ENCODE measurements around the gene CDK5R2. TPM values are rescaled to one million over a fixed set of nuclear protein-coding genes. Genes with fewer than 3 reads are reported as not detected.

CDK5R2 gene
- polyA plus RNA-seq, 1 donor from 2014 or later, result 2.0 TPM

GRCh38 chr2:218988164-218988563, 28.7 kb downstream of the CDK5R2 start:
- Histone ChIP-seq H3F3A (ENCODE audit: insufficient read depth, low read length, poor library complexity, severe bottlenecking) (no peaks in the 10 kb centered on the region), H3K4me2 (ENCODE audit: low read length) (no peak overlapping the region), H3K36me3 (ENCODE audit: insufficient read depth, low read length) (no peaks in the 10 kb centered on the region), H3K9ac (ENCODE audit: low read length) (no peak overlapping the region), H3K4me3 (ENCODE audit: low read length) (no peak overlapping the region), H3K27me3 (ENCODE audit: insufficient read depth, low read depth, low read length) (peaks cover 100% of the 10 kb centered on the region), H2AFZ (ENCODE audit: low read depth, low read length) (no peak overlapping the region), H3K79me2 (replicated peaks; ENCODE audit: insufficient read depth, low read length) (no peaks in the 10 kb centered on the region), H3K9me2 (ENCODE audit: insufficient read depth, low read length) (no peaks in the 10 kb centered on the region), H3K27ac (ENCODE audit: low read length) (no peak overlapping the region), H3K9me3 (ENCODE audit: low read length) (no peaks in the 10 kb centered on the region), H4K20me1 (ENCODE audit: insufficient read depth) (no peaks in the 10 kb centered on the region)
- TF ChIP-seq POLR2AphosphoS5 (IDR thresholded peaks at IDR 0.05) (no peak), EP300 (conservative IDR thresholded peaks at IDR 0.05; ENCODE audit: poor library complexity, severe bottlenecking) (no peak), RAD21 (conservative IDR thresholded peaks at IDR 0.05) (no peak), MXI1 (conservative IDR thresholded peaks at IDR 0.05; ENCODE audit: poor library complexity, severe bottlenecking) (no peak), TAF1 (IDR thresholded peaks at IDR 0.05; ENCODE audit: low read depth) (no peak), SMC3 (conservative IDR thresholded peaks at IDR 0.05; ENCODE audit: poor library complexity) (no peak), EZH2 (IDR thresholded peaks at IDR 0.05; ENCODE audit: borderline replicate concordance, insufficient read depth, low read length, poor library complexity, severe bottlenecking) (no peak)
- TF ChIP-seq, protein P1, sequence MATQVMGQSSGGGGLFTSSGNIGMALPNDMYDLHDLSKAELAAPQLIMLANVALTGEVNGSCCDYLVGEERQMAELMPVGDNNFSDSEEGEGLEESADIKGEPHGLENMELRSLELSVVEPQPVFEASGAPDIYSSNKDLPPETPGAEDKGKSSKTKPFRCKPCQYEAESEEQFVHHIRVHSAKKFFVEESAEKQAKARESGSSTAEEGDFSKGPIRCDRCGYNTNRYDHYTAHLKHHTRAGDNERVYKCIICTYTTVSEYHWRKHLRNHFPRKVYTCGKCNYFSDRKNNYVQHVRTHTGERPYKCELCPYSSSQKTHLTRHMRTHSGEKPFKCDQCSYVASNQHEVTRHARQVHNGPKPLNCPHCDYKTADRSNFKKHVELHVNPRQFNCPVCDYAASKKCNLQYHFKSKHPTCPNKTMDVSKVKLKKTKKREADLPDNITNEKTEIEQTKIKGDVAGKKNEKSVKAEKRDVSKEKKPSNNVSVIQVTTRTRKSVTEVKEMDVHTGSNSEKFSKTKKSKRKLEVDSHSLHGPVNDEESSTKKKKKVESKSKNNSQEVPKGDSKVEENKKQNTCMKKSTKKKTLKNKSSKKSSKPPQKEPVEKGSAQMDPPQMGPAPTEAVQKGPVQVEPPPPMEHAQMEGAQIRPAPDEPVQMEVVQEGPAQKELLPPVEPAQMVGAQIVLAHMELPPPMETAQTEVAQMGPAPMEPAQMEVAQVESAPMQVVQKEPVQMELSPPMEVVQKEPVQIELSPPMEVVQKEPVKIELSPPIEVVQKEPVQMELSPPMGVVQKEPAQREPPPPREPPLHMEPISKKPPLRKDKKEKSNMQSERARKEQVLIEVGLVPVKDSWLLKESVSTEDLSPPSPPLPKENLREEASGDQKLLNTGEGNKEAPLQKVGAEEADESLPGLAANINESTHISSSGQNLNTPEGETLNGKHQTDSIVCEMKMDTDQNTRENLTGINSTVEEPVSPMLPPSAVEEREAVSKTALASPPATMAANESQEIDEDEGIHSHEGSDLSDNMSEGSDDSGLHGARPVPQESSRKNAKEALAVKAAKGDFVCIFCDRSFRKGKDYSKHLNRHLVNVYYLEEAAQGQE (IDR thresholded peaks at IDR 0.05; ENCODE audit: borderline replicate concordance), result no peak
- TF ChIP-seq, protein P2, sequence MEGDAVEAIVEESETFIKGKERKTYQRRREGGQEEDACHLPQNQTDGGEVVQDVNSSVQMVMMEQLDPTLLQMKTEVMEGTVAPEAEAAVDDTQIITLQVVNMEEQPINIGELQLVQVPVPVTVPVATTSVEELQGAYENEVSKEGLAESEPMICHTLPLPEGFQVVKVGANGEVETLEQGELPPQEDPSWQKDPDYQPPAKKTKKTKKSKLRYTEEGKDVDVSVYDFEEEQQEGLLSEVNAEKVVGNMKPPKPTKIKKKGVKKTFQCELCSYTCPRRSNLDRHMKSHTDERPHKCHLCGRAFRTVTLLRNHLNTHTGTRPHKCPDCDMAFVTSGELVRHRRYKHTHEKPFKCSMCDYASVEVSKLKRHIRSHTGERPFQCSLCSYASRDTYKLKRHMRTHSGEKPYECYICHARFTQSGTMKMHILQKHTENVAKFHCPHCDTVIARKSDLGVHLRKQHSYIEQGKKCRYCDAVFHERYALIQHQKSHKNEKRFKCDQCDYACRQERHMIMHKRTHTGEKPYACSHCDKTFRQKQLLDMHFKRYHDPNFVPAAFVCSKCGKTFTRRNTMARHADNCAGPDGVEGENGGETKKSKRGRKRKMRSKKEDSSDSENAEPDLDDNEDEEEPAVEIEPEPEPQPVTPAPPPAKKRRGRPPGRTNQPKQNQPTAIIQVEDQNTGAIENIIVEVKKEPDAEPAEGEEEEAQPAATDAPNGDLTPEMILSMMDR (IDR thresholded peaks at IDR 0.05; ENCODE audit: poor library complexity, severe bottlenecking), result no peak

GRCh38 chr2:218988650-218989049, 29.2 kb downstream of the CDK5R2 start:
- Histone ChIP-seq H4K20me1 (ENCODE audit: insufficient read depth) (no peaks in the 10 kb centered on the region), H3K36me3 (ENCODE audit: insufficient read depth, low read length) (no peaks in the 10 kb centered on the region), H3K9me2 (ENCODE audit: insufficient read depth, low read length) (no peaks in the 10 kb centered on the region), H3K27ac (ENCODE audit: low read length) (no peak overlapping the region), H3K9ac (ENCODE audit: low read length) (no peak overlapping the region), H3K4me2 (ENCODE audit: low read length) (no peak overlapping the region), H2AFZ (ENCODE audit: low read depth, low read length) (no peak overlapping the region), H3F3A (ENCODE audit: insufficient read depth, low read length, poor library complexity, severe bottlenecking) (no peaks in the 10 kb centered on the region), H3K9me3 (ENCODE audit: low read length) (no peaks in the 10 kb centered on the region), H3K4me3 (ENCODE audit: low read length) (no peak overlapping the region), H3K79me2 (replicated peaks; ENCODE audit: insufficient read depth, low read length) (no peaks in the 10 kb centered on the region), H3K27me3 (ENCODE audit: insufficient read depth, low read depth, low read length) (peaks cover 100% of the 10 kb centered on the region)
- TF ChIP-seq EZH2 (IDR thresholded peaks at IDR 0.05; ENCODE audit: borderline replicate concordance, insufficient read depth, low read length, poor library complexity, severe bottlenecking) (no peak), TAF1 (IDR thresholded peaks at IDR 0.05; ENCODE audit: low read depth) (no peak), MXI1 (conservative IDR thresholded peaks at IDR 0.05; ENCODE audit: poor library complexity, severe bottlenecking) (no peak), EP300 (conservative IDR thresholded peaks at IDR 0.05; ENCODE audit: poor library complexity, severe bottlenecking) (no peak), POLR2AphosphoS5 (IDR thresholded peaks at IDR 0.05) (no peak), SMC3 (conservative IDR thresholded peaks at IDR 0.05; ENCODE audit: poor library complexity) (no peak), RAD21 (conservative IDR thresholded peaks at IDR 0.05) (no peak)
- TF ChIP-seq, protein P2 (IDR thresholded peaks at IDR 0.05; ENCODE audit: poor library complexity, severe bottlenecking), result no peak
- TF ChIP-seq, protein P1 (IDR thresholded peaks at IDR 0.05; ENCODE audit: borderline replicate concordance), result no peak

Data from neural cell (in vitro differentiated cells).